Caki2 (cell line): Measurements from ENCODE around the gene CFAP20. TPM values are rescaled to one million over a fixed set of nuclear protein-coding genes. Genes with fewer than 3 reads are reported as not detected.
A peak's percentile ranks its signal among the peaks of the same experiment; 100 is the strongest.

ENCODE experiments used
- DNase-seq: peaks from one replicate; pipeline ENCODE4 v3.0.0-alpha.2; 2015; ENCODE audit warnings: low read depth
- in situ Hi-C: cut with HindIII; loops from 2 replicates; pipeline ENCODE4 v1.10.0; 2016; ENCODE audit warnings: low sequenced_read_pairs, low pct_unique_long_range_greater_than_20kb, mixed read lengths
- total RNA-seq: library from RNA; depleted of rRNA; stranded (reverse); fragments of >200 nt; shearing (Covaris generic); gene quantifications from 2 replicates; pipeline ENCODE4 v1.2.3, GENCODE V29; 2014; ENCODE audit warnings: low replicate concordance; rRNA removed

Gene CFAP20
- 160 and 172 TPM in 2 replicates for total RNA-seq

GRCh38 chr16:58129097-58129936 is at the start of gene CFAP20:
CFAP20 (minus strand) TSS chr16:58129381; CDS start chr16:58129115, 266 bp downstream.
- DNase-seq: peak; percentile 99
- in situ Hi-C loops: loop anchor here (10.0 kb wide), 1 partner anchor 105 kb away; the partner anchor contains the start of gene MMP15

DNA sequence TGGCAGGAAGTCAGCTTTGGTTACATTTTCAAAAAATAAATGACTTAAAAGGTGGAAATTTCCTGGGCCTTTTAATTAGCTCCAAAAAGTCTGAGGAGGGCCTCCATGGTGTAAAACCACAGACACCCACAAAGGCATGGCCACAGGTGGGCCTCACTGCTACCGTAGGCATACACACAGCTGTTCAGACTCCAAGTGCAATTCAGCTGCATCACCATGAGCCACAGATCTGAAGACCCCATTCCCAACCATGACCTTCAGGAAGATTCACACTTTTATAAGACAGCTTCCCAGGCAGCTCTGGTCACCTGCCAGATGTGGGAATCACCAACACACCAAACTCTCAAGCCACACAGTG is 48.2 kb upstream of the CFAP20 start:
- in situ Hi-C loops: no loop called here
- no peak for DNase-seq

DNA sequence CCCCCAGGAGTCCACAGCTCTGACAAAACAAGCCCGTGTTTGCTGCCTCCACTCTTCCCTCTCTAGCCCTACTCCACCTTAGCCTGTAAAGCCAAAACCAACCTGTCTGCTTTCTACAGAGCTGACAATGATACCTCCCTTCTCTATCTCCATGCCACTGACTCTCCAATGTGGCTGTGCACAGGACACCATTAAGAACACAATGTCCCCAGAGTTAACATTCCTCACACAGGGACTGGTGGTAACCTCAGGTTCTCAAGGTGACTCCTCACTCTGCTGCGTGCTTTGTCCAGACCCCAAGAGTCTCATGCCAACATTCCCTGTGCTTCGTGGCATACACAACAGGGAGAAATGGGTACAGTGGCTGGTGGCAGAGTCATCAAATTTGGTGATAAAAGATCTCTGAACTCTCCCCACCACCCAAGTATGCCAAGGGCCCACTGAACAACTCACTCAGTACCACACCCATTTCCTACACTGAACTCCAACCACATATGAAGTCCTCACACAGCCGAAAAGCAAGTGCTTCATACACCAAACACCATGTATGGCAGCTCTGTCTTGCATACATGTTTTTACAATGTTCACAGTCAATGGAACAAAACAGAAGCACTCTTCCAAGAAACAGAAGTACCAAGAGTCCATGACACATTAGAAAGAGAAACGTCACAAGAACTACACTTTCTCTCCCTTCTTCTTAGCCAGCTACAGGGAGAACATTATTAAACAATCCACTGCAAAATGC is 47.6 kb upstream of the CFAP20 start:
- in situ Hi-C loops: no loop called here
- no peak for DNase-seq

DNA sequence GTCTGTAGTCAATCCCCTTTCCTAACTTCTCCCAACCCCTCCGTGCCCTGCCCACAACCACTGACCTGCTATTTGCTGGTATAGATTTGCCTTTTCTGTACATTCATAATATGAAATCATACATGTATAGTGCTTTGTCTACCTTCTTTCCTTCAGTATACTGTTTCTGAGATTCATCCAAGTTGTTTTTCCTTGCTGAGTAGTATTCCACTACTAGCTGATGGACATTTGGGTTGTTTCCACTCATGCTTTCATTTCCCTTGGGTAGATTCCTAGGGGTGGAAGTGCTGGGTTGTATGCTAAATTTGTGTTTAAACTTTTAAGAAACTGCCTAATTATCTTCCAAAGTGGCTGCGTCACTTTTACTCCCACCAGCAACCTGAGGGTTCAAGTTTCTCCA is 41.0 kb upstream of the CFAP20 start:
- in situ Hi-C loops: no loop called here
- no peak for DNase-seq

DNA sequence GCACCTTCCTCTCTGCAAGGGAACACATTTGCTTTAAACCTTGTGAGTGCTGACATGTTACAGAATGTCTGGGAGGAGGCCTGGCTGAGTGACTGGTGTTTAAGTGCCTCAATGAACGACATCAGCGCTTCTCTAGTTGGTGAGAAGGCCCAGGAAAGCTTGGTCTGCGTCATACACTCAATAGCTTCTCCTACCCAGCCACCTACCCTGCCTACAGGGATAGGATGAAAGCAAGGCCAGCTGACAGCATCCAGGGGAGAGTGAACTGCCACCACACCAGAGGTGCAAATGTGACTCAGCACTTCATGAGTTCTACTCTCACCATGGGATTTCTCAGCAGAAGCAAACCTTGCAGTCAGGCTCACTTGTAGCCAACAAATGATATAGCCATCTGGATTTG is 31.7 kb upstream of the CFAP20 start:
- in situ Hi-C loops: no loop called here
- DNase-seq: no peak

DNA sequence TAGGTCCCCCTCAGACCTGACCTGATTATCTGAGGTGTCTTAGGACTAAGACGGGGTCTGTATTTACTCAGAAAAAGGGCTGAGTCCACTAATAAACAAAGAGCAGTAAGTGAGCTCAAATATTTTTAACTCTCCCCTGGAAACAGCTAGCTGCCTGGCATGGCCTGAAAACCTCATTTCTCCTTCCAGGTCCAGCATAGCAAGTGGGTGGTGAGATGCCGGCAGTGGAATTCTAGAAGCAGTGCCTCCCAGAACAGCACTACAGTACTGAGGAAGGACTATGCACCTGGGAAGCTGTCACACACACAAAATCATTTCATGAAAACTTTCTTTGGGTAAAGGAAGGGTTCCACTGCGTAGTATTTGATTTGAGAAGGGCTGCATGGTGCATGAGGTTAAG is 29.5 kb upstream of the CFAP20 start:
- in situ Hi-C loops: no loop called here
- DNase-seq: no peak

DNA sequence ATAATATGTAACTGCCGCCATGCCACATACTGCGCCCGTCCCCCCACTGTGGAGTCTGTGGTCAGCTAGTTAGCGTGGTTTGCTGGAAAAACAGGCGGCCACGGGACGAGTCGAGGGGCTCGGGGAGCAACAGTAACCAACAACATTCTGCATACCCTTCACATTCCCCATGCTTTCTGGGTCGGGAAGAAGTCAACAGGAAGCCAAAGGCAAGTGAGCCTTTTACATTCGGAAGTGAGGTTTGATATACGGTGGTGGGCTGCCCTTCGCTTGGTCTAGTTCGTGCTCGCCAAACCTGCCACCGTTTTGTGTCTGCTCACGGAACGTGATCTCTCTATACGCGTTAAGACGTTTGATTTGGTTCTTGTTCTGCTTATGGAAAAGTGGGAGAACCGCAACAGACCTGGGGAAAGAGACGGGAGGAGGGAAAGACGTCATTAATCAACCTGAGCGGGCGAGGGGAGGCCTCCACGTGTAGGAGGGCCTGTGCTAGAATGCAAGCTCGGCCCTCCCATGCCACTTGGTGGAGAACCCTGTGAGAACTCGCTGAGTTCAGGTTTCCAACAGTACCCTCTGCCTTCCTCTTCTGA is 28.9 kb upstream of the CFAP20 start:
- in situ Hi-C loops: no loop called here
- no peak for DNase-seq

- no peak for DNase-seq
- in situ Hi-C loops: no loop called here
These were observed 28.1 kb upstream of the CFAP20 start for GRCh38 chr16:58157239-58157638.

DNA sequence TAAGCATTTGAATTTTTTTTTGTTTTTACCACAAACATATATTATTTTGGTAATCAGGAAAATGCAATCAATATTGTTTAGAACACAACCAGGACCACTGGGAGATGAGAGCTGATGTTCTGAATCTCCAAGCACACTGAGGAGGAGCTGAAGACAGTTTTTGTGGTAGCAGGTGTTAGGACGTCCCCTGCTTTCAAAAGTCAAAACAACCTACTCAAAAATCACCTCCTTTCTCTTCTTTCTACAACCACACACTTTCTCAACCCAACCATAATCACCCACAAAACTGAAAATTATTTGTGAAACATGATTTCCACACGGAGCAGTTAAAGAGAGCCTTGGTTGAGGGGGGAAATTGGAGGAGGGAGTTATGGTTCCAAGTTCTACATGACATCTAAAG is 26.7 kb upstream of the CFAP20 start:
- in situ Hi-C loops: no loop called here
- no peak for DNase-seq

DNA sequence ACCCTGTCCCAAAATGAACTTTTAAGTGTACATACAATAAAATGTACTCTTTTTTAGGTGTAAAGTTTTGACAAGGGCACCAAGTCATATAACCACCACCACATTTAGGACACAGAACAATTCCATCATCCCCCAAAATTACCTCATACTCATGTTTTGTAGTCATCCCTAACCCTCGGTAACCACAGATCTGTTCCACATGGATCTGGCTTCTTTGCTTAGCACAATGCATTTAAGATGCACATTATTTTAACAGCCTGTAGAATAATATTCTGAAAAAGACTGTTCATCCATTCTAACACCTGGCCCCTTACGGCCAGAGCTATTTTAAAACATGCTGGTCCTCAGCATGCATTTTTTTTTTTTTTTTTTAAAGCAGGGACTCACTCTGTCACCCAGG is 25.2 kb upstream of the CFAP20 start:
- in situ Hi-C loops: no loop called here
- DNase-seq: no peak

DNA sequence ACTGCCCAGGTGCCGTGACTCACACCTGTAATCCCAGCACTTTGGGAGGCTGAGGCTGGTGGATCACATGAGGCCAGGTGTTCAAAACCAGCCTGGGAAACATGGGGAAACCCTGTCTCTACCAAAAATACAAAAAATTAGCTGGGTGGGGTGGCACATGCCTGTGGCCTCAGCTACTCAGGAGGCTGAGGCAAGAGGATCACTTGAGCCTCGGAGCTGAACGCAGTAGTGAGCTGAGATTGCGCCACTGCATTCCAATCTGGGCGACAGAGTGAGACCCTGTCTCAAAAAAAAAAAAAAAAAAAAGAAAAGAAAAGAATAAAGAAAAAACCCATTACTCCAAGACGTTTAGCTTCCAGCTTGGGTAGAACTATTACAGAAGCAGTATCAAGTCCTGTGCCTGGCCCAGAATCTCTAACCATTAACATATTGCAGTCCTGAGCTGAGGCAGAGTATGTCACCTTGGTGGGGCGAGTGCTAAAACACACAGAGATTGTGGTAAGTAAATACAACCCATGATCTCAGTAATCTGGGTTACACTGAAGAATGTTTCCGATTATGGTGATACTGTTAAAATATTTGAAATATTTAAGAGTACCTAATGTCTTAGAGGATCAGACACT is 23.2 kb upstream of the CFAP20 start:
- no peak for DNase-seq
- in situ Hi-C loops: no loop called here

DNA sequence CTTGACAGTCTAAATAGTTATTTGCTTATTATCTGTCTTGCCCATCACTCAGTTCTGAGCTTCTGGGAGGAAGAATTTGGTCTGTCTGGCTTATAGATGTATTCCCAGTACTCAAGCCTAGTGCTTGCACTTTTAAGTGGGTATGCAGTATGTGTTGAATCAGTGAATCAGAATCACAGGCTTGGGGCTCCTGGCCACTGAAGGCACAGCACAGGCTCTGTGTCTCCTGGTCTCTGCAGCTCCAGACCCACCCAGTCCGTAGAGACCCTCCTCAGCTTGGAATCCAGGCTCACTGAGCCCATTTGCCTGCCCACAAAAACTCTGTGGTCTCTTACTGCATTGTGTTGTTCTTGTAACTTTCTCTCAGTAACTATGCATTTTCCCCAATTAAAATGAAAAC is 19.3 kb upstream of the CFAP20 start:
- DNase-seq: no peak
- in situ Hi-C loops: no loop called here

DNA sequence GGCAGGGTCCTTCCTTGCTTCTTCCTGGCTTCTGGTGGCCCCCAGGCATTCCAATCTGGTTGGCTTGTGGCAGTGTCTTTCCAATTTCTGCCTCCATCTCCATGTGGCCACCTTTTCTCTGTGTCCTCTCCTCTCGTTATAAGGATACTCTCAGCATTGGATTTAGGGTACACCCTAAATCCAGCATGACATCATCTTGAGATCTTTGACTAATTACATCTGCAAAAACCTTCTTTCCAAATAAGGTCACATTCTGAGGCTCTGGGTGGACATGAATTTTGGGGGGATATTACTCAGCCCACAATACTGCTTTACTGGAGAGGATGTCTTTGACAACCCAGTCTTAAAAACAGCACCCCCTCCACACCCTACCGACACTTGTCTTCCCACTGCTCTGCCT is 18.9 kb upstream of the CFAP20 start:
- in situ Hi-C loops: no loop called here
- no peak for DNase-seq

GRCh38 chr16:58138852-58139251 is 9.7 kb upstream of the CFAP20 start:
- in situ Hi-C loops: no loop called here
- no peak for DNase-seq

DNA sequence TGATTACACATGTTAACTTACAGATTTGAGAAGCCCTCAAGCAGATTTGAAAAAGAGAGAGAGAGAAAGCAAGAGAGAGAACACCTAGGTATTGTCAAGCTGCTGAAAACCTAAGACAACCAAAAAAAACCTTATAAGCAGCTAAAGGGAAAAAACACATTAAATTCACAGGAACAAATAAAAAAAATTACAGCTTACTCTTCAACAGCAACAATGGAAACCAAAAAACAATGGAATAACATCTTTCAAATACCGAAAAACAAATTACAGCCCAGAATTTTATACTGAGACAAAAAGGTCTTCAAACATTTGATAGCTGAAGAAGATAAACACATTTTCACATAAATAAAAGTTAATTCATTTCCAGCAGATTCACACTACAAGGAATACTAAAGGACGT is 8.4 kb upstream of the CFAP20 start:
- in situ Hi-C loops: no loop called here
- no peak for DNase-seq

DNA sequence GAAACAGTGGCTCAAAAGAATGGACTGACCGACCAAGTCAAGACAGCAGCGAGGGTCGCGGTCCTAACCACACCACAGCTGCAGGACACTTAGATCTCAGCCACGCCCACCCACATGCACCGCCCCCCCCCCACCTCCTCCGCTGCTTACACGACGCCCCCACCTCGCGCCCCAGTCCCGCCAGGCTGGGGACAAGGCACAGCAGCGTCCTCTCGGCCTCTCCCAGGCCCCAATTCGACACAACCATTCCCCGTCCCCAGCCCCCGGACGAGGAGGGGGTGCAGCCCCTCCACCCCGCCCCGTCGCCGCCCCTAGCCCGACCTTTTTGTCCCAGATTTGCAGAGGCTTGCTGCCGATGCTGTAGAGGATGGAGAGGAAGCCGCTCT is 477 bp downstream of the CFAP20 start:
- DNase-seq: no peak
- in situ Hi-C loops: loop anchor here (10.0 kb wide), 1 partner anchor 104 kb away; the partner anchor contains the start of gene MMP15

DNA sequence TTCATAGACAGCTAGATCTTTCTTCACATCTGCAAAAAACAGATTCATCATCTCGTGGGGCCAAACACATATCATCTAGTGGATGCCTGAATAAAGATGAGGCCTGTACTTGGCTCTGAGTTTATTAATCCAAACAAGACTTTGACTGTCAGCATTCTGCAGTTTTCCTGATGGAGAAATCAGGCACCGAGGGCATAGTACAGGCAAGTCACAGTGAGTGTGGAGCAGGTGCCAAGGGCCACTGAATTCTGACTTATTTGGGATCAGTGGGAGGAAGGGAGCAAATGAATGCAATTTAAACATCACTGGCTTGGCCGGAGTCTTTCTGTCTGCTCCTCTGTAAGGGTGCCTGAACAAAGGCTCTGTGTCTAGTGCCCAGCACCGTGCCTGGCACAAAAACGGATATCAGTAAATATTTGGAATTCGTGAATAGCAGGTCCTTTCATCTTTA is 975 bp downstream of the CFAP20 start:
- in situ Hi-C loops: loop anchor here (10.0 kb wide), 1 partner anchor 103 kb away; the partner anchor contains the start of gene MMP15
- DNase-seq: no peak

- DNase-seq: no peak
- in situ Hi-C loops: loop anchor here (10.0 kb wide), 1 partner anchor 103 kb away; the partner anchor contains the start of gene MMP15
These were observed 1.5 kb downstream of the CFAP20 start for GRCh38 chr16:58127634-58128033.
